HG03520 (cell line): ENCODE results near the gene MXD4.
A peak's percentile ranks its signal among the peaks of the same experiment; 100 is the strongest.

Experiments
- ATAC-seq: cut with Tn5 transposase; IDR thresholded peaks from one replicate; pipeline ENCODE4 v1.9.1; 2021; ENCODE audit warnings: mild to moderate bottlenecking, moderate library complexity; ENCODE audit not compliant: unreplicated experiment

Gene MXD4

DNA sequence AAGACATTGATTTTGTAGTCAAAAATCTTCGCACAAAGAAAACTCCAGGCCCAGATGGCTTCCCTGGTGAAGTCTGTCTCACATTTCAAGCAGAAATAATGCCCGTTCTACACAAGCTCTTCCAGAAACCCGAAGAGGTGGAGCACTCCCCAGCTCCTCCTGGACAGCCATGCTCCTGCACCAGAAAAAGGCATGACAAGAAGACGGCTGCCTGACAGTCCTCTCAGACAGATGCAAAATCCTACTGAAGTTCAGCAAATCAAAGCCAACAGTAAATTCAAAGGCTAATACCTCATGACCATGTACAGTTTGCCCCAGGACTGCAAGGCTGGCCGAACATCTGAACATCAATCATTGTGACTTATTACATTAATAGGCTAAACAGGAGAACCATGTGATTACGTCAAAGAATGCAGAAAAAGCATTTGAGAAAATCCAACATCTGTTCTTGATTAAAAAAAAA, 30.8 kb upstream of the MXD4 start:
- ATAC-seq: no peak

DNA sequence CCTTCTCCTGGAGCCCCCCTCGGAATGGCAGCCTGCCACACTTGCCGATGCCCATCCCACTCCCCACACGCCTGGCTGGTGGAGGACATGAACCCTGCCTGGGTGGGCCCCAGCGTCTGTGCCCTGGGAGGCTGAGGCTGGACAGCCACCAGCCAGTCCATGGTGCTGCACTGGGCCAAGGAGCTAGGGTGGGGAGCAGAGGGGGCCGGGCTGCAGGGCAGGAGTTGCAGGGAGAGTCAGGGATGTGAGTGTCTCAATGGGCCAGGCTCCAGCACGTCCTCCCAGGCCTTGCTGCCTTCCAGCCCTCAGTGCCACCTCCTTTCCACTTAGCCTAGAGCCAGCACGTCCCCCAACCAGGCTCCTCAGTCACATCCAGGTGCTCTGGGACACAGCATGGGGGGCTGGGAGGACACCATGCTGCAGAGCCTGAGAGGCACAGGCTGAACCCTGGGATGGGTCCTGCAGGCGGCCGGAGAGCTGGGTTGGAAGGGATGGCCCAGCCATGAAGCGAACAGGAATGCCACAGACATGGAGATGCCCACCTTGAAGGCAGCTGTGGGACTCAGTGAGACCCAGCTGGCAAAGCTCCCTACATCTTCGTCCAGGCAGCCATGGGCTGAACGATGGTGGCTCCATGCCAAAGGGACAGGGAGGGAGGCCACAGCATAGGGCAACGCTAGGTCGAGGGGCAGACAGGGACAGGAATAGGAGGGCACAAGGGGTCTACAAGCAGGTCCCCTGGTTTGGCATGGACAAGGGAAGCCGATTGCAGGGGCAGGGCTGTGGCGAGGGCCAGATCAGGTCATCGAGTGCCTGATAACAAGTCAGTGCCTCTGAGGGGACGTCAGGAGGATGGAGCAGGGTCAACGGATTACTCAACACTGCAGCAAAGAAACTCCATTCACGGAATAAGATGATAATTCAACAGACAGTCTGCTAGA, 30.1 kb upstream of the MXD4 start:
- no peak for ATAC-seq

DNA sequence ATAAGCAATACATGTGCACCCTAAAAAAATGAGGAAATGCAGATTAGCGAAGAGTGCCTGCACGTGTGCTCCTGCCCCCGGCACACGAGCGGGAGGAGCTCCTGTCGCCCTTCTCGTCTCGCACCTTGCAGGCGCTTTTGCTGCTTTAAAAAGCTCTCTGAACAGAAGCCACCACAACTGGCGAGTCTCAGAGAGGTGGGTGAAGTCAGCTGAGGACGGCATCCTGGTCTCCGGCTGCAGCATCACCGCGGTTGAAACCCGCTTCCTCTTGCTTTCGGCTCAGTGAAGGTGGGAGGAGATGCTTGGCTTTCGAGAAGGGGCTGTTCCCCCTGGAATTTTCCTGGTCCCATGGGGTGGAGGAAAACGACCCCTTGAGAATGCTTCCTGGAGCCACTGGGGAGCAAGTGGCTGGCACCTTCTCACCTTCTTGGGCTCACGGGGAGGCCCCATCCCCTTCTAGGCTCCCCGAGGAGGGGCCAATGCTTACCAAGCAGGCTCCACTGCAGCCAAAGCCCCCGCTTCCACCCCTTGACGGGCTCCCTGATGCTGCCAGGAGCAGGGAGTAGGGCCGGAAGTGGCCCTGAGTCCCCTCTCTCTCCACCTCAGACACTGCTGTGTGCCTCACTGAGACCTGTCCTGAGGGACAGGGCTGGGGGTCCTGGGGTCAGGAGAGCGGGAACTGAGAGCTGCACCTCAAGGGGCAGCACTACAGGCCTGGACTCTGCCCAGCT, 29.2 kb upstream of the MXD4 start:
- no peak for ATAC-seq

DNA sequence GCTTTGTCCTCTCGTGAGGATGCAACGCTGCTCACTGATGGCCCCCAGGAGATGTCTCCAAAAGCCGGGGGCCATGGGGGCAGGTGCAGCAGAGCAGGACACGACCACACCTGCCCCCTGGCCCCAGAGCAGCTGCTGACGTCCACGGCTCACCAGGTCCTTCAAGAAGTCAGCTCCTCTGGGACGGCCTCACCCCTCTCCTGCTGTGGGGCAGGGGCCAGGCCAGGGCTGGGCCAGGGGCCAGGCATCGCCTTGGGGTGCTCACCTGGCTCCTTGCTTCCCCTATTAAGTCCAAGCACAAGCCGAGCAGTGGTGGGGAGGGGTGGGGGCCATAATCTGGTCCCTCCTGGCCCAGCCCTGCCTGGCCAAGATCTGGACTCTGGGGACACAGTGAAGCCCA, 28.6 kb upstream of the MXD4 start:
- ATAC-seq: no peak

DNA sequence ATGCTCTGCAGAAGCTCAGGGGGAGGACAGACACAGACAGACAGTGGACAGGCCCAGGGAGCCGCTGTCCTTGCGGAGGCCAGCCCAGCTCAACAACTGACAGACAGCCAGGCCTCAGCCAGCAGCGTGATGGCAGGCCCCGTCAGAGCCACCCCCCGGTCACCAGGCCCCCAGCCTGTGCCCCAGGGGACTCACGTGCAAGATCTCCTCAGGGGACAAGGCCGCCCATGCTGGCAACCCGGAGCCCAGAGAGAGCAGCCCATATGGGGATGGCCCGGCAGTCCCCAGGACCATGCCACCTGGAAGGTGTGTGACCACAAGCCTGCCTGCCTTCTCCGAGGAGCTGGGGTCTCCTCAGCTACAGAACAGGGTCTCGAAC, 28.0 kb upstream of the MXD4 start:
- no peak for ATAC-seq

DNA sequence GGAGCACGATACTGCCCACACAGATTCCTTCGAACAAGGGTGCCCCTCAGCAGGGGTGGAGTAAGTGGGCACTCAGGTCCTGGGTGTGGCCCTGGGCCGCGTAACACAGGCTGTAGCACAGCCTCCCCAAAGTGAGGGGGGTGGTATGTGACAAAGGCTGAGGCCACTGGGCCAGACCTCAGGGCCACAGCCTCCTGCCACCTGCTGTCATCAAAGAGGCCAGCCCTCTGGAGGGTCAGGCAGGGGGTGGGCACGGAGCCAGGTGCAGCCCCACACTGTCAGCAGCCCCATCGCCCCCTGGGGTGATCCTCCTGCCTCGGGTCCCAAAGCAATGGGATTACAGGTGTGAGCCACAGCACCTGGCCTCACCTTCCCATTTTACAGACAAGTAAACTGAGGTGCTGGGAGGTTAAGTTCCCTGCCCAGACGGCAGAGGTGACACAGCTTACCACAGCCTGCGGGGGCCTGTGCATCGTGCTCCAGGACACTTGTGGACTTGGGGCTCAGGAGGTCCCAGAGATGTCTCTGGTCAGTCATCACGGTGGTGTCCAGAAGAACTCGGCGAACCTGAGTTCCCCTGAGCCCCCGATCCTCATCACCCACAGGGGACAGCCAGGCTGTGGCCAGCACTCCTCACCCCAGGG, 27.5 kb upstream of the MXD4 start:
- no peak for ATAC-seq

DNA sequence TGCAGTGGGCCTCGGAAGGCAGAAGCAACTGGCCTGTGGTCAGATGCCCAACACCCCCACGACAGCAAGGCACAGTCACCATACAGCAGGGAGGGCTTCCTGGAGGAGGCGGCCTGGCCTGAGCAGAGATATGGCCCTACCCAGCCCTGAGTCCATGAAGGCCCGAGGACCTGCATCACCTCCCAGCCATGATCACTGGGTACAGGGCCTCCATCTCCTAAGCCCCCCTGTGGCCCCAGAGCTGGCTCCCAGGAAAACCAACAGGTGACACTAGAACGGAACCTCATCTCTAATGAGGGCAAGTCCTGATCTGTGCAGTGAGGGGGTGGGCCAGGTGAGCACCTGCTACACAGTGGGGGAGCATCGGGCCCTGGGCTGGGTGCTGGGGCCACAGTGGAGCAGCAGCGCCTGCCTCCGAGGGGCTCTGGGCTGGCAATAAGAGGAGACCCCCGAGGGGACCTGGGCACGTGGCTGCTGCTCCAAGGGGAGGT, 26.2 kb upstream of the MXD4 start:
- no peak for ATAC-seq

DNA sequence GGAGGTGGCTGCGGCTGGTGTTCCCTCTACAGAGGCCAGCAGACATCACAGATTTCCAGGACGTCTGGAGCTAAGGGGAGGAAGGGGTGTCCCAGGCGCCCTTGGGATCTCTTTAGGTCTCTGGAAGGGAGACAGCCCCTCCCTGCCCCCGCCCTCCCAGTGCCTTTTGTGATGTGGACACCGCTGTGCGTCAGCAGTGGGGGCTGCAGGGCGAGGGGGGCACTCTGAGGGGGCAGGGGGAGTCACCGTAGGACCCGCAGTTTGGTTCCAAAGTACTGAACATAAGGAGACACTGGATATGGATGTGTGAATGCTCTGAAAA, 25.6 kb upstream of the MXD4 start:
- no peak for ATAC-seq

DNA sequence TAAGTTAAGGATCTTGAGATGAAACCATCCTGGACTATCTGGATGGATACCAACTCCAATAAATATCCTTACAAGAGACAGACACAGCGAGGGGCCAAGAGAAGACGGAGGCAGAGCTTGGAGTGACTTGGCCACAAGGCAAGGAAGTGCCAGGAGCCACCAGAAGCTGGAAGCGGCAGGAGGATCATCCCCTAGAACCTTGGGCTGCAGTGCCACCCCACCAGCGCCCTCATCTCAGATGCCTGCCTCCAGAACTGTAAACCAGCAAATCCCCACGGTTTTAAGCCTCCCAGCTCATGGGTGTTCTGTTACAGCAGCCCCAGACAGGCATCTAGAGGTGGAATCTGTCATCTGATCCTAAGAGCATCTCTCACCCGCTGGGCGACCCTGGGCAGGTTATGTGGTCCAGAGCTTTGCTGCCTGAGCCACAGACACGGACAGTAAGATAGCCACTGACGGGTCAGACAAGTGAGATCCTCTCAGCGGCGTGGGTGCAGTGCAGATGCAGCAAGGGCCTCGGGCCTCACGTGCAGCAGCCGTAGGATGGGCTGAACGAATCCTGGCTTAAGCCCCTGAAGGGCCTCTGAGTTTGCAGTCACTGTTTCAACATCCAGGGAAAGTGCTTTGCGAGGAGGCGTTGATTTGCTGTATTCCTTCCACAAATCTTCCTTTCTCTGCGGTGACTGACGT, 25.1 kb upstream of the MXD4 start:
- ATAC-seq: no peak

DNA sequence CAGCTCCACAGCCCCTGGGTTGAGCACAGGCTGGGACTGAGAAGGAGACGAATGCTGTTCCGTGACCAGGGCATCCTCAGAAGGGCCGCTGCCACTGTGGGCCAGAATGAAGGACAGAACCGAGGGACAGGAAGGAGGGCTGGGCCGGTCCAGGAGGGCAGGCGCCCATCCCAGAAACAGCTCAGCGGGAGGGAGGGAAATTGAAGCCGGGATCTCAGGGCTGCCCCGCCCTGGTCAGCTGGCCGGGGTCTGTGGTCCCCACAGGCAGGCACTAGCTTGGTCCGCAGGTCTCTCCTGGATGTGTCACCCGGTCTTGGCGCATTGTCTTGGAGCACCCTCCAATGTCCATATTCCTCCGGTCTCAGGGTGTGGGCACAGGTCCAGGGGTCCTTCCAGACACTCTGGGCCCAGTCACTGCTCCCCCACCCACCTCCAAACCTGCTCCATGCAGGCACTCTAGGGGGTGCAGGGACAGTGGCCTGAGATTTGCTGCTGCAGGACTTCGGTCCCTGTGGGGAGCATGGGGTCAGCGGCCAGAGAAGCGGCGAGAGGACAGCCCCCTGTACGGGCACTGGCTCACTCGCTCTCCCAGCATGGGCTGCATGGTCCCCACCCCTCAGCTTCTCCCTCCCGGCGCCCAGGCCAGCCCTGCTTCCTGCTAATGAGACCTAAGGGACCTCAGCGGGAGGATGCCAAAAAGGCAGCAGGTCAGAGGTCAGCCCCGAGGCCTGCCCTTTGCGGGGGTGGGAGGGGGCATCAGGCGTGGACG, 23.9 kb upstream of the MXD4 start:
- no peak for ATAC-seq

DNA sequence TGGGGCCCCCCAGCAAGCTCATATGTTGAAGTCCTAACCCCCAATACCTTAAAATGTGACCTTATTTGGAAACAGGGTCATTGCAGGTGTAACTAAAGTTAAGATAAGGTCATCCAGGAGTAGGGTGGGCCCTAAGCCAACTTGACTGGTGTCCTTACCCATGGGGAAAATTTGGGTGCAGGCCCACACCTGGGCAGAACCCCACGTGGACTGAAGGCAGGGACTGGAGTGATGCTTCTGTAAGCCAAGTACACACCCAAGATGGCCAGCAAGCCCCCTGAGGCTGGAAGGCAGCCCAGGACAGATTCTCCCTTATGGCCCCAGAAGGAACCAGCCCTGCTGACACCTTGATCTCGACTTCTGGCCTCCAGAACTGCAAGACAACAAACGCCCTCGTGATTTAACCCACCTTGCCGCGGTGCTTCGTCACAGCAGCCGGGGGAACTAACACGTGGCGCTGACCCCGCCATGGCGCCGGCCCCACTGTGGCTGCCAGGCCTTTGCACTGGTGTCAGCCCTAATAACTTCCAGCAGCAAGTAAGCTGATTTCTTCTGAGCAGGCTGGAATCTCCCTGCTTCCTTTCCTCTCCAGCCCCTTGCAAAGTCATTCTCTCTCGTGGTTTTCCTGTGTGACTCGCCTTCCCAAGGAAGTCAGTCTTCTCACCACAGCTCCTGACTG, 23.2 kb upstream of the MXD4 start:
- ATAC-seq: no peak

DNA sequence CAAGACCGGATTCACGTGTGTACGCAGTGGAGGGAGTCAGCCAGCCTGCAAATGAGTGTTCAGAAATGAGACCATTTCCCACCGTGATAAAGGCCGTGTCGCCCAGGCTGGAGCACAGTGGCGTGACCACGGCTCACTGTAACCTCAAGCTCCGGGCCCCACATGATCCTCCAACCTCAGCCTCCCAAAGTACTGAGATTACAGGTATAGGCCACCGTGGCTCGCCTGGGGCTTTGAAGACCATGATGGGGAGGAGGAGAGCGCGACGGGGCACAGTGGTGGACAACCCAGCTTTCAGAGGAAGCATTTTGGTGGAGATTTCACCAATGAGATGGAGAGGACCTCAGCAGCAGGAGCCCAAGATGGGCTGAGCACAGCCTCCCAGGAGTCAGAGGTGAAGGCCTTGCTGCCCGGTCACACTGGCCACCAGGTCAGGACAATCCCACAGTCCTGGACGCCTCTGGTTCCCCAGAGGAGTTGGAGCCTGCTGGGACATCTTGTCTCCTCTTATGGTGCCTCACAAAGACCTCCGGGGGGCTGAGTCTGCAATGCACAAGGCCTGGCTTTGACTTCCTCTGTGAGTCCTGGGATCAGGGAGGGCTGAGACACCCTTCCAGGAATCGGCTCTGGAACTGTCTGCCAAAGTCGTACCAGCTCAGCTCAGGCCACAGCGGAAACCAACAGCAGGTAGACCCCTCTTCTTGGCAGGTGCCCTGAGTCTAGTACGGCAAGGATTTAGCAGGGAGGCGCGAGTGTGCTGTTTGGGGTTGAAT, 22.4 kb upstream of the MXD4 start:
- no peak for ATAC-seq

DNA sequence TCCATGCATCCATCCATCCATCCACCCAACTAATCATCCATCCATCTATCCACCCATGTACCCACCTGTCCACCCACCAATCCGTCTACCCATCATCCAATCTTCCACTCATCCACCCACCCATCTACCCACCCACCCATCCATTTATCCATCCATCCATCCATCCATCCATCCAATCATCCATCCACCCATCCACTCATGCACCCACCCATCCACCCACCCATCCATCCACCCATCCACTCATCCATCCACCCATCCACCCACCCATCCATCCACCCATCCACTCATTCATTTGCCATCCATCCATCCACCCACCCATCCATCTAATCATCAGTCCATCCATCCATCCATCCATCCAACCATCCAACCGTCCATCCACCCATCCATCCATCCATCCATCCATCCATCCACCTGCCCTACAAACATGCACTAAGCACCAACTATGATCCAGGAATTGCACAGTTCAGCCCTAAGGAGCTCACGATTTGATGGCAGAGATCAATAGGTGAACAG, 21.3 kb upstream of the MXD4 start:
- ATAC-seq: no peak

DNA sequence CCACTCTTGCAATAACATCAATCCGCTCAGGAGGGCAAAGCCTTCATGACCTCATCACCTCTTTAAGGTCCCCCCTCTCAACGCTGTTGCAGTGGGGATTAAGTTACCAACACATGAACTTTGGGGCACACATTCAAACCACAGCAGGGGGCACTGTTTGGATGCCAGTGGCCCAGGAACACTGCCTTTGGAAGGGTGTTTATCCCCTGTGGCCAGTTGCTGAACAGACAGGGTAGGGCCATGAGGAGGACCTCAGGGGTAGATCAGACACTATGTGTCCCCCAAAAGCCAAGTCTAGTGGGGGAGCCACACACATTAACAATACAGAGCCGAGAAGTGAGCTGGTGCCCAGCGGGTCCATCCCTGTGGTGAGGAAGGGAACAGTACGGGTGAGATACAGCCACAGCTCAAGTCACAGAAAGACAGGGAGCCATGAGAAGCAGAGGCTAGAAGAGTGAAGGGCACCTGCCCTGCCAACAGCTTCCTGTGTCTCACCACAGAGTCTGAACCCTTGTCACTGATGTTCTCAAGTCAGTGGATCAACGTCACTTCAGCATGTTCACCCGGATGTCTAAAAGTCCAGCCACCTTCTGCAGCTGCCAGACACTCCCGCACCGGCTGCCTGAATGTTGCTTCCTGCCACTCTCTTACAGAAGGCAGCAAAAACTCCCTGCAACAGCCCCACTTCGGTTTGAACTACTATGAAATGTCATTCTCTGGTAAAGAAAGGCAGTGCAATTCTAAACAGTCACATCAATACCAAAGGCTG, 19.9 kb upstream of the MXD4 start:
- peak; percentile 50 for ATAC-seq

DNA sequence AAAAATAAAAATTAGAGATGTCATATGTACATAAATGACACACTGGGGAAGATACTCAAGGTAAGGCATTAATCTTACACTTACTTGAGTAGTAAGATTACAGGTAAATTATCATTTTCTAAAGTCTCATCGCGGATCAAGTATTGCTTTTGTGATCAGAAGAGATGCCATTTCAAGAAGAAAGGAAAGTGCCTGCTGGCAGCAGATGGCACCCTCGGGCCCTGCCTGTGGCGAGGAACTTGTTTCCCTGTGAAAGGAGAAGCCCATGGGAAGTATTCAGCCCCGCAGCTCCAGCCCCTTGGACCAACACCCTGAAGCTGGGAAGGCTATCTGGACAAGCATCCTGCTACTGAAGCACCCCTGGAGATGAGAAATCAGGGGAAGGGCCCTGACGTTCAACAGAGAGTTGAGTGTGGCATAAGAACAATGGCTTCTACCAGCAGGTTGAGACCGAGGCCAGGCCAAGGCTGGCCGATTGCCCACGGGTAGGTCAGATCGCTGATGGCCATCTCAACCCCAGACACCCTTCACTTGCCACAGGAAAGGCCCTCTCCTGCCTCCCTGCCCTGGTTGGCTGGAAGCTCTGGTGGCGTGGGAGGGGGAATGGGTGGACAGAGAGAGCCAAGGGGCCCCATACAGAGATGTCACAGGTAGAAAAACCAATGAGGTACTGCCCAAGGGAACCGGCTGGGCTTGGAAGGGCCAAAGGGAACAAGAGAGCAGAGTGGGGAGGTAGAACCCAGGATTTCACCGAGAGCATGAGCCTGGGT, 18.8 kb upstream of the MXD4 start:
- ATAC-seq: no peak

DNA sequence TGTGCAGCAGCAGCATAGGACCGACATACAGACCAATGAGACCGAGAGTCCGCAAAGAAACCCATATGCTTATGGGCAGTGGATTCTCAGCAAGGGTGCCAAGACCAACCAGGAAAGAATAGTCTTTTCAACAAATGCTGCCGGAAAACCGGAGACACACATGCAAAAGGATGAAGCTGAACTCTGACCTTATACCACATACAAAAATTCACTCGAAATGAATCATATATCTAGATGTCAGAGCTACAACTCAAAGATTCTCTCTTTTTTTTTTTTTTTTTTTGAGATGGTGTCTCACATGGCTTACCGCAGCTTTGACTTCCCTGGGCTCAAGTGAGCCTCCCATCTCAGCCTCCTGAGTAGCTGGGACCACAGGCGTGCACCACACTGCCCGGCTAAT, 16.0 kb upstream of the MXD4 start:
- ATAC-seq: no peak

DNA sequence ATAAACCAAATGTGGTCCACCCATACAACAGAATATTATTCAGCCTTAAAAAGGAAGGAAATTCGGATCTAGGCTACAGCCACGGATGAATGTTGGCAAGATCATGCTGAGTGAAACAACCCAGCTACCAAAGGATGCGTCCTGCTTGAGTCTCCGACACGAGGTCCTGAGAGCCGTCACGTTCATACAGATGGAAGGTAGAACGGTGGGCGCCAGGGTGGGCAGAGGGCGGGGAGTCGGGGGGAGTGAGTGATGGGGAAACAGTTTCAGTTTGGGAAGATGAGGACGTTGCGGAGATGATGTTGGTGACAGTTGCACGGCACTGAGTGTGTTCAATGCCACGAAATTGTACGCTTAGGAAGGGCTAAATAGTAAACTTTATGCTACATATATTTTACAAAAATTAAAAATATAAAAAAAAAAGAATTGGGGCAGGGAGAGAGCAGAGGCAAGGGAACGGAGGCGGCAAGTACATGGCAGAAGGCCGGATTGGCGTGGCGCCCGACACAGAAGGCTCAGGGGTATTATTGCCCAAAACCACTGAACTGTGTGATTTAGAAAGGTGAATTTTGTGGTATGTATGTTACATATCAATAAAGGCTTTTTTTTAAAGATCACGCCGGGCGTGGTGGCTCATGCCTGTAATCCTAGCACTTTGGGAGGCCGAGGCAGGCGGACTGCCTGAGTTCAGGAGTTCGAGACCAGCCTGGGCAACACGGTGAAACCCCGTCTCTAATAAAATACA, 14.8 kb upstream of the MXD4 start:
- no peak for ATAC-seq
